NCI-H226 (cell line): ENCODE measurements around the gene ALDH4A1.
A peak's percentile ranks its signal among the peaks of the same experiment; 100 is the strongest.

Experiments used
- DNase-seq: peaks from one replicate; pipeline ENCODE4 v3.0.0-alpha.2; 2015

The ALDH4A1 gene

DNA sequence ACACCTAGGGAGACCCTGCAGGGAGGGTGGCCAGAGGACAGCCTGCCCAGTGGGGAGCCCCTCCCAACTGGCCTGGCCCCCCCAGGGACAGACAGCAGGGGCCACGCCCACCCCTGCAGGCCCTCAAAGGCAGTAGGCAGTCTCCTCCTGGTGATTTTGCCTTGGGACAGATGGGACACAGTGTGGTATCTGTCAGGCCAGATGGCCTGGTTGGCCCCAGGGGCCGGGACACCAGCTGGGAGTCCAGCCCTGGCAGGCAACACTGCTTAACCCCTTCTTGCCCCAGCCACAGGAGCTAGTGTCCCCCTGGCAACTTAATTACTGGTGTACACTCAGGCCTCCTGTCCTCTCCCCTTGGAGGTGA, 36.3 kb upstream of the ALDH4A1 start:
- DNase-seq, result no peak

DNA sequence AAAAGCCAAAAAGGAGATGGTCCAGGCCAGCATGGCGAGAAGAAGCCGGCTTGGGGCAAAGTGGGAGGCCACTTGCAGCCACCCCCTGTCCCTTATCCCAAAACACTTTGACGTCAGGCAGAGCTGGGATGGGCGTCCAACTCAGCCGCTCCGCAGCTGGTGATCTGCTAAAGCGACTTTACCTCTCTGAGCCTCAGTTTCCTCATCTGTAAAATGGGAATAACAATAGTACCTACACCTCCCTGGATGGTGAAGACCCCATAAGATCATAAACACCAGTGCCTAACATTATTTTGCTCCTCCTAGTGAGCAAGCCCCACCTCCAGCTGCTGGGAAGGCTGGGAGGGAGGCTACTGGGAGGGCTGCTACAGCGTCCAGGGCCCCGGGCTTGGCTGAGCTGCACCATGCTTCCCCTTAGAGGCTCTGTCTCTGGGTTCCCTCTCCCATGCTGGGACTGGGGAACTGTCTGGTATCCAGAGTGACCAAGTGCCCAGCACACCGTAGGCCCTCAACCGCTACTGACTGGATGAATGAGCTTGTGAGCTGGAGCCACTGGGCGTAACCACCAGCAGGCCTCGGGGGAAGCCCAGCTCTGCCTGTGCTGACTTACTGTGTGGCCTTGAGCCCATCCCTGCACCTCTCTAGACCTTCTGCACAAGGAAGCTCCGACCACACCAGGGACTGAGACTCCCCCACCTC, 35.8 kb upstream of the ALDH4A1 start:
- DNase-seq, result no peak

DNA sequence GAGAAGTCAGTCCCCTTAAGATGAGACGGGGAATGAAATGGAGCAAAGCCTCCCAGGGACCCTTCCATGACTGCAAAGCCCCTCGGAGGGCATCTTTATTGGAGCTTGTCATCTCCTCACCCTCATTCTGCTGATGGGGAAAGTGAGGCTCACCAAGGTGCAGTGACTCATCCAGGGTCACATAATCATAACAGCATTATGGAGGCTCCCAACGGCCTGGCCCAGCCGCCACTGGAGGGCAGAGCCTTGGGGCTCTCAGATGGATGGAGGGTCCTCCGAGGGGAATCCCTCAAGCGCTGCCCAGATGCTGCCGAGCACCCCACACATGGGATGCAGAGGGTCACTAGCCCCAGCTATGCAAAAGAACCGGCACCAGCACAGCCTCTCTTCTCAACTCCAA, 35.2 kb upstream of the ALDH4A1 start:
- no peak for DNase-seq

DNA sequence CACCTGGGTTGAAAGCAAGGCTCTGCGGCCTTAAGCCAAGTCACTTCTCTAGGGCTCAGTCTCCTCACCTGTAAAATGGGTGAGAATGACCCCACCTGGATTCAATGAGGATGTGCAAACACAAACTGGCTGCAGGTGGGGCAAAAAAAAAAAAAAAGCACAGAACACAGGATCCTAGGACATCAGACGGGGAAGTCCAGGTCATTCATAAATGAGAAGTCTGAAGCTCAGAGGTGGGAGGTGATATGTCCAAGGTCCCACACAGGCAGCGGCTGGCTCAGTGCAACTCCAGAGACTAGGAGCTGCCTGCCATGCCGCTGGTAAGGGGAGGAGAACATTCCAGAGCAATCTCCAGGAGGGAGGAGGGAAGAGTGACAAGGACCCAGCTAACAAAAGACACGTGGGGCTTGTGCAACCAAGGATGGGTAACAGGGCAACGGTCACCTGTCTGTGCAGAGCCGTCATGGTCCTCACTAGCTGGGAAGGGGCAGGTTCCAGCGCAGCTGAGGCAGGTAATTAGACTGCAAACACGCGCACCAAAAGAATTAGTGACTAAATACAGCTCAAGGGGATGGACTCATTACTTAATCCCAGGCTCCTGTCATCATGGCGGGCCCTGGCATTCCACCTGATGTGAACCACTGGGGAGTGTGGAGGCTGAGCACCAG, 34.6 kb upstream of the ALDH4A1 start:
- no peak for DNase-seq

DNA sequence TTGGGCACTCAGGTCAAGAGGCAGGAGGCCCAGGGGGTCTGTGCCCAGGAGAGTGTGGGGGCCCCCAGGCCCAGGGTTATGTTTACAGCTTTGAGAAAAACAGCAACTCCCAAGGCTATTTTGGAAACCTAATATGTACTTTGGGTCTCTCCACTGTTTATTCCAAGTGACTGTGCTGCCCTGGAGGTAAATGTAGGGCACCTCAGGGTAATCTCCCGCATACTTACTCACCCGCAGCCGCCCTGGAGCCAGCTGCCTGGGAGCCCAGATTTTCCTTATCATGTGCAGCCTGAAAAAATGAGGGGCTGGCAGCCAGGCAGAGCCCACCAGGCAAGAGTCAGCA, 34.1 kb upstream of the ALDH4A1 start:
- DNase-seq, result no peak

DNA sequence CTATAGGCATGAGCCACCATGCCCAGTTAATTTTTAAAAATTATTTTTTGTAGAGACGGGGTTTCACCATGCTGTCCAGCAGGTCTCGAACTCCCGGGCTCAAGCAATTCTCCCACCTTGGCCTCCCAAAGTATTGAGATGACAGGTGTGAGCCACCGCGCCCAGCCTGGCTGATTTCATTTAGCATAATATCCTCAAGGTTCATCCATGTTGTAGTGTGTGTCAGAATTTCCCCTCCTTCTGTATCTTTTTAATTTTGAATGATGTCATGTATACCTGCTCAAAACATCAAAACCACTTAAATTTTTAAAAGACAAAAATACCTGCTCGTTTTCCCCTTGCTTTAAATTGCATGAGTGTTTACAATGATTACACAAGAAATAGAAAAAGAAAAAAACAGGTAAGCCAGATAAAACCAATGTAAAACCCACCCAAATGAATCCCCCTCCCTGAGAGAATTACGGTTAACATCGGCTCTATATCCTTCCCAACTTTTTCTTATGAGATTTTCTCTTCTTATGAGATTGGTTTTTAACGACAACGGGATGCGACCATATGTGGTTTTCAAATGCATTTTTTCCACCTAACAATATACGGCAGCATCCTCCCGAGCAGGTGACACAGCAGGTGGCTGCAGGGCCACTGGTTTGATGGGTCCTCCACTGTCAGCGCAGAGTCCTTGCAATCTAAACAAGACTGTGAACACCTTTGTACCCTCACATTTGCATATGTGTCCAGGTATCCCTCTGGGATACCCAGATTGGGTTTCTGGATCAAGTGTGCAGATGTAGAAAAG, 32.0 kb upstream of the ALDH4A1 start:
- no peak for DNase-seq

DNA sequence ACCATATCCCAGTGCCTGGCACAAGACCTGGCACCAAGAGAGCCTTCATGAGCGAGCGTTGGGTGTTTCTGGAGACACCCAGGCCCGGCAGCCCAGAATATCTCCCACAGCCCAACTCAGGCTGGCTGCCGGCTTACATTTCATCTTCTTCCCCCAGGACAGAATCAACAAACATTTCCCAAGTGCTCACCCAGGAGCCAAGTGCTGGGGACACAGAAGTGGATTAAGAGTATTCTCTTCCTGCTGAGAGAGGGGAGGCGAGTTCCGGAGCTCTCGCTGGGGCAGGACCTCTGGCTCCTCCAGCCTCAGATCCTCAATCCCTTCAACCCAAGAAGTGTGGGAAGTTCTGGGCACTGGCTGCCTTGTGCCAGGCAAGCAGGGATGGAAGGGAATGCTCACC, 30.5 kb upstream of the ALDH4A1 start:
- DNase-seq, result no peak

DNA sequence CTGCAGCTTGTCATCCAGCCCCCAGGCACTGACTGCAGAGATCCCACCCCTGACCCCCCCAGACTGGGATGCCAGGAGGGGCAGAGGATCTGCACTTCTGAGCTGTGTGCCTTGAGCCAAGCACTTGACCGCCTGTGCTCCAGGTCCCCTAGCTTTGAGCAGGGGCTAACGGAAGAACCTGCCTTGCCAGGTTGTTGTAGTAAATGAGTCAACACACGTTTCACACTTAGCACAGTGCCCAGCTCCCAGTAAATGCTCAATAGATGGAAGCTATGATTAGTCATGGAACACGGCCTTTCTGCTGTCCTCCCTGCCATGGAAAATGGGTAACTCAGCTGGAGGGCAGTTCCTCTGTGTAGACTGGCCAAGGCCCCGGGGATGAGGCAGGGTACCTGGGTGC, 30.0 kb upstream of the ALDH4A1 start:
- DNase-seq, result no peak

DNA sequence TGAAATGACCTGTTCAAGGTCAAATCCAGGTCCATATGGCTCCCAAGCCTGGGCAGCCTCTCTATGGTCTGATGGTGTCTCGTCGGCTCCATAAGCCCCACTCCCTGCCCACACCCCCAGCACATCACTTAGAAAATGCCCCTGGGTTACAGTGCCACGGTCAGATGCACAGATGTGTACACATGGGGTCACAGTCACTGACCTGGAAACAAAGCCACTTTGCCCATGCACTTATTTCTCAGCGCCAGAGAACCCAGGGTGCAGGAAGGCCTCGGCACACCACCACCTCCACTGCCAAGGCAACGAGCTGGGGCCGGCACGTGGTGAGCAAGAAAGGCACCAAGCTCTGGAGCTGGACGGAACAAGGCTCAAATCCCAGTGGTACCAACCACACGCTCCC, 29.4 kb upstream of the ALDH4A1 start:
- DNase-seq, result no peak

DNA sequence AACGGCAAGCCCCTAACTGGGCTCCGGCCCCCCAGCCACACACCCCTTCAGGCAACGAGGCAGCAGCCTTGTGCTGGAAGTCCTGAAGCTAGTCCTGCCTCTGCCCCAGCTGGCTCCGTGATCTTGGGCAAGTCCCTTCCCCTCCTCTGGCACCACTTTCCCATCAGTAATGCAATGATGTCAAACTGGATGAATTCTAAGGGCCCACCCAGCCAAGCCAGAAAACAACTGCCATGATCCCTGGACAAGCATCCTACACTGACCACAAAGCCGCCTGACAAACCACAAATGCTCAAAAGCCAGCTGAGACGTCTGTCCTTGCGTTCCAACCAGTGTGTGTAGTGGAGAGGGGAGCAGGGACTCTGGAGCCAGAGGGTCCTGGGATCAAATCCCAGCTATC, 27.3 kb upstream of the ALDH4A1 start:
- no peak for DNase-seq

DNA sequence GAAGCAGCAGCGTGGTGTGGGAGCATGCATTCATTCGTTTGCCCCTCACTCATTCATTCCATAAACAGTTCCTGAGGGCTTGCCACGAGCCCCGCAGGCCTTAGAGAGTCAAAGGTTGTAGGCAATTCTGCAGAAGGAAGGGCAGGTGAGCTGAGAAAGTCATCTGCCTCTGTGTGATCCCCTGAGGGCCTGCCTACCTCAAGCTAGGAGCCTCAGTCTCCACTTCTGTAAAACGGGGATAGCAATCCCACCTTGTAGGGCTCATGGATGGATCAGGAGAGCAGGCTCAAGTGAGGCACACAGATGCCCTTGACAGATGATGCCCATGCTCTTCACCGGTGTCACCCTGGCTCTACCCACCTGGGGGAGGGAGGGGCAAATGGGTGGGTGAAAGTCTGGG, 26.6 kb upstream of the ALDH4A1 start:
- DNase-seq, result no peak

DNA sequence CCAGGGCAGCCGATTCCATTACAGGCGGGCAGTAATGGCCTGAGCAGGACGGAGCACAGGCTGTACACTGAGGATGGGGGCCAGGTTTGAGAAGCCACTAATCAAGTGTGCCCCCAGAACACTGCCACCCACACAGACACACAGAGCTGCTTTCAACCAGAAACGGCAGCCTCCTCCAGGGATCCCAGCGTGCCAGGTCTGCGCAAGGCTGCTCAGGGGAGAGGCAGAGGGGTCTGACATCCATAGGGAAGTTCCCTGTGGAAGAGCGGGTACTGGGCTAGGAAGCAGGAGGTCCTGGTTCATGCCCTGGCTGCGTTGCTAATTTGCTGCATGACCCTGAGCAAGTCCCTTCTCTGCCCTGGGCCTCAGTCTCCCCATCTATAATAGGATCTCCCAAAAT, 26.1 kb upstream of the ALDH4A1 start:
- DNase-seq, result no peak

DNA sequence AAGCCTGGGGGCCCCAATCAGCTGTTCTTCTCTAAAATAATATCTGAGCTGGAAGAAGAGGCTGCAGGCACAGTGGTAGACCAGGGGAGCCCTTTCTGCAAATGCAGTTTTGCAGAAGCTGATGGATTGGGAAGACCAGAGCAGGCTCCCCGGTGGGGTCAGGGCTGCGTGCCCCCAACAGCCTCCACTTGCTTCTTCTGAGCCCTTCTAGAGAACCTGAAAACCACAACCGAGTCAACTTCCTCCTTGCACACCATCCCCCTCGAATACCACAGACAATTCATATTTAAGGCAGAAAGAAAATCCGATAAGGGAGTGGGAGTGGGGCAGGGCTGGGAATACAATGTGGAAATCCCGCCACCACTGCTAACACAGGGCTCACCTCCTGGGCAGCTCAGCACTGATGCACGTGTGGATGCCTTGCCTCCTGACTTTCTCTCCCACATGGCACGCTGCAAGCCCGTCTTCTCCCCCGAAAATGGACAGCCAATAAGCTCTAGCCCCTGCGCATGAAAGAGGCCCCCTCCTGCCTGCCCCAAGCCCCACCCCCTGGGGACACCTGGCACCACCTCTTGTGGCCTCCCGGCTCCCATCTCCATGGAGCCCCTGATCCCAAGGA, 25.4 kb upstream of the ALDH4A1 start:
- DNase-seq, result peak; percentile 69

DNA sequence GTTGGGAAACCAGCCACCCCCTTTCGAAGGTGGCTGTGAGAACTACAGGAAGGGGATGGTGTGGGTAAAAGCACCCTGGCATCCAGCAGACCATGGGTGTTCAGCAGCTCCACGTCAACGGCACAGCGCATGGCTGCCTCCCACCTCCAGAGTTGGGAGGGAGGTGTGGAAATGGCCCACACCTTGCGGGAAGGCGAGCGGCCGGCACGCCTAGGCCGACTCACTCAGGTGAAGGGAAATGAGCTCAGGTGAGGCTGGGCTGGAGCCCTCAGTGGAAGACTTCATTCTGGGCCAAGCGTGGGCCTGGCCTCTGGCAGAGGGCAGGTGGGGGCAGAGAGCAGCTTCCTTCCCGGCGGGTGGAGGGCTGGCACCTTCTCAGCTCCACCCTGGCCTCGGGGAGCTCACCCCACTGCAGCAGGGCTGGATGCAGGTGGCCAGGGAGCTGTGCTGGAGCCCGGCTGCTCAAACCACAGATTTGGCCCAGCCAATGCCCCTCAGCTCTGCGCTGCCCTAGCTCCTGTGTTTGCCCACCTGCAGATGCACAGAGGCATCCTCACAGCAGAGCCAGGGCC, 24.8 kb upstream of the ALDH4A1 start:
- DNase-seq, result no peak

DNA sequence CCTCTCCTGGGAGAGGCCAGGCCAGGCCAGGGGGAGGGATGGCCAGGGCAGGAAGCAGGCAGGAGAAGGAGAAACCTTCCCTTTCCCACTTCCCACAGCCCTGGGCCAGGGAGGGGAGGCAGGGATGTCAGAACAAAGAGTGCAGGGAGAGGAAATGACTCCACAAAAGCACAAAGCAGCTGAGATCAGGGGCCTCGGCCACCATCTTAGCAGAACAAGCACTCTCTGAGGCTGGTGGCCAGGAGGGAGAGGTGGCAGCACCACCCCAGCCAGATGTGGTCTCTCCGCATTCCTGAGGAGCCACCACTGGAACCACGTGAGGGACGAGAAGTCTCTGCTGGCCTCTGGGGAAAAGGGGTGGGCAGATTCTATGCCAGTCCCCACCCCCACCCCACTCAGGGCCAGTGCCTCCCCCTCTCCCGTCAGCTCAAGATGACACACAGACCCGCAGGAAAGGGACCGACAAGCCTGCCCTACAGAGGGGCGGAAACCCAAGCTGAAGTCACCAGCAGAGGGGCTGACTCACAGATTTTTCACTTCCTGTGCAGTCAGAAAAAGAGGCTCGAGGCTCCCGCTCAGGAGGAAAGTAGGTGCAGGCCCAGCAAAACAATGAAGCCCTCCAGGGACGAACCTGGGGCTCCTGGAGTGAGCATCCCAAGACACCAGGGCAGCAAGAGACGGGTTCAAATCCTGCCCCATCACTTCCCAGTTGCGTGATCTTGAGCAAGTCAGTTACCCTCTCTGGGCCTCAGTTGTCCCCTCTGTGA, 24.1 kb upstream of the ALDH4A1 start:
- DNase-seq, result peak; percentile 91

DNA sequence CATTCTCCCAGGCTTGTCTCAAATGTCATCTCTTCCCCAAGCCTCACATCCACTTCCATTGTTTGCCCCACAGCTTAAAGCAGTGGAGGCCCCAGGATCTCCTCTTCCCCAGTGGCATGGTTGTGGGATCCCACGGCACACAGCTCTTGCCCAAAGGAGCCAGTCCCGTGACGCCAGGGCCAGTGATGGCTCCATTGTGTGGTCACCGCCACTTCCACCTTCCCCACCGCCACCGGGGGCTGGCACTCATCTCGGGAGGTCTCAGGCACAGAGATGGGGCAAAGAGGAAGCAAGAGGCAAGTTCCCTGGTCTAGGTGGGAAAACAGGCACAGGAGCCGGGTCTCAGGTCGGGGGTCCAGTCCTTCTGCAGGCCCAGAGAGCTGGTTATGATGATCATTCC, 22.9 kb upstream of the ALDH4A1 start:
- DNase-seq, result no peak

DNA sequence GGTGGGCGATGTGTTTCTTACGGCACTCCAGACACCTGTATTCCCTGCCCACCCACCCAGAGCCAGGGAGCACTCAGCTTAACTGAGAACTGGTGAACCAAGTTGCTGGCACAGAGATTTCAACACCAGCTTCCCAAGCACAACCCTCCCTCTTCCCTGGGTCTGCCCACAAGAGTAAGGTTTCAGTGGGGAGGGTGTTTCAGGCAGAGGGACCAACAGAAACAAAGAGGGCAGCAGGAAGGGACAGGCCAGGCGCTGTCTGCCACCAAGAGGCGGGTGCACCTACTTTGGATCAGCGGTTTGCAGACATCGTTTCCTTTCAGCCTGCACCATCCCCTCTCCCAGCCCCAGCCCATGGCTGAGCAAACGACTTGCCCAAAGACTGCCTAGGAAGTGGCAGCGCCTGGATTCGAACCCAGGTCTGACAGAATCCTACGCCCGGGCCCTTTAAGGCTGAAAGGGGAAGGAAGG, 21.9 kb upstream of the ALDH4A1 start:
- DNase-seq, result no peak

DNA sequence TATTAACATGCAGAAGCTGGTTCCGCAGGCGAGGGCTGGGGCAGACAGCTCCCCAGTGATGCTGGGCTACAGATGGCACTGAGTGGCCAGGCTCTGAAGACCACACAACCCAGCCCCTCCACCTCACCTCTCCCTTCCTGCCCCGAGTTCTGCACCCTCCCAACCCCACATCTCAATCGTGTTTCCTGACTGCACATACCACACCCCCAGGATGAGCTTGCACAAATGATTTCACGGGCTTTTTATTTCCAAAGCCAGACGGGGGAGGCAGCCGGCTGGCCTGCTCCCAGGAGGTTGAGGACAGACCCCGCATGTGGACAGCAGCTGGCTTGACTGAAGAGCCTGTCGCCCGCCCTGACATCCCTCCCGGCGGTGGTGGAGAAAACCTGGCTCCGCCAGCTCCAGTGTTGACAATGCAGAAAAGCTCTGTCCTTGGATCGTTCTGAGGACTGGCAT, 21.4 kb upstream of the ALDH4A1 start:
- DNase-seq, result no peak

DNA sequence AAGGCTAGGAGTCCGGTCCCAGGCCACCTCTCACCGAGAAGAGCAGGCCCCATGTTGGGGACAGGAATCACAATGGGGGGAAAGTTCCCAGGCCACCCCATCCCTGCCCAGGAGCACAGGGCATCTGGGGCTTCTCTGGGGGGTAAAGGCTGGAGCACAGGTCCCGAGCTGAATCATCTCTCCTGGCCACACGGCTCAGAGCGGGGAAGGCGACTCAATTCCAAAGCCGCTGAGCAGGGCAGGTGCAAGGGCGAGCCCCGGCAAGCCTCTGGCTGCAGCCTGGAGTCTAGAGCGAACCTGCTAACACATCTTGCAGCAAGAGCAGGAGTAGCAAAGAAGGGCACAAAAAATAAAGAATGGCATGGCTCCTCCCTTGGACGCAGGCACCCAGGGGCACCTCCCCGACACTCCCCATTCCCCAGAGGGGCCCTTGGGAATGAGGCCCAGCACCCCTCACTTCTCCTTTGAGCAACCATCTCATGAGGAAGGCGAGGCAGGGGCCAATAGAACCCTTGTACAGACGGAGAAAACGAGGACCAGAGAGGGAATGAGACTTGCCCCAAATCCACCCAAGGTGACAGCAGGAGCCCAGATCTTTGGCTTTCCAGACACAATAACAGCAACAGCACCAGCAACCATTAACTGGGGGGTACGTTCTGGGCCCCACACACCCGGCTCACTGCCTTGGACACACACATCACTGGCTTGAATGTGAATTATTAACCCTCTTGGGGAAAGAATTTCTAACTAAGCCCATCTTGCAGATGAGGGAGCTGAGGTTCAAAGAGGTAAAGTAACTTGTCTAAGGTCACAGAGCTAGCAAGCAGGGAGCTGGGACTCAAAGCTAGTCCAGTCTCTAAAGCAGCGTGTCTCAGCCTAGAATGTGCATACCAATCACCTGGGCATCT, 20.7 kb upstream of the ALDH4A1 start:
- DNase-seq, result no peak

DNA sequence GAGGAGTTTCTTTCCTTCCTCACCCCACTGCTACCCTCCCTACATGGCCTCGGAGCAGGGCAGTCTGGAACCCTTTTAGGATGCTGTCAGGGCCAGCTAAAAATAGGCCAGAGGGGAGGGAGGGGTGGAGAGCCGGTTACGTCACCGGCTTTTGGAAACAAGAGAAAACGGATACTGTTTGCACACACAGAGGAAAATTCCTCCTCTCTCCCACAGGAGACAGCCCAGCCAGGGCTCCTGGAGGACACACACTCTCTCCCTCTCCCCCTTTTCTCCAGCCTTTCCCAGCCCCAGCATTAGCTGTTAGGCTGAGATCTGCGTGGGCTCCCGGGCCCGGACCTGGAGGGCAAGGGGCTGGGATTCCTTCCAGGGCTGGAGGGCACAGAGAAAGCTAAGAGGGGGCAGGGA, 20.0 kb upstream of the ALDH4A1 start:
- DNase-seq, result no peak

DNA sequence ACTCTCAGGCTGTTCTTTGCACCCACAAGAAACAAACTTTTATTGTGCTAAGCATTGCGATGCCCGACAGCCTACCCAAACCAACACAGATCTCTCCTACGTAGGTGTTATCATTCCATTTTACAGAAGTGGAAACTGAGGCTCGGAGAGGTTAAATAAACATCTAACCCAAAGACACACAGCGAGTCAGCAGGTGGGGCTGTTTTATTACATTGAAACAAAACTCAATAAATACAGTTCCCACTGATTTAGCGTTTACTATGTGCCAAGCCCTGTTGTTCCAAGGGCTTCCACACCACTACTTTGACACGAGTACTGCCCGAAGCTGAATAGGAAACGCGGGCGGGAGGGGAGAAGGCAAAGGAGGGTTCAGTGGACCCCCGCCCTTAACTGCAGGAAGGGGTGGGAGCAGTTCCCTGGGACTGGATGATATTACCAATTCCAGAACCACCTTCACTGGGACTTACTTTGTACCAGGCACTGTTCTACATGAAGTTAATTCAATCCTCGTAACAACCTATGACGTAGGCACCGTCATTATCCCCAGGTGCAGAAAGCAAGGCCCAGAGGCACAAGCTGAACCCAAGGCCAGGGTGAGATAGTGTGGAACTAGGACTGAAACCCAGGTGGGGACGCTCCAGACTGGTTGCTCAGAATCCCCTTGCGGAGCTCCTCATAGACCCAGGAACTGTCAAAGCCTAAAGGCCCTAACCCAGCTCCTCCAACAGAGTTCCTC, 19.3 kb upstream of the ALDH4A1 start:
- no peak for DNase-seq
